ENCODE measurements around the gene ABCA7.

The ABCA7 gene

DNA sequence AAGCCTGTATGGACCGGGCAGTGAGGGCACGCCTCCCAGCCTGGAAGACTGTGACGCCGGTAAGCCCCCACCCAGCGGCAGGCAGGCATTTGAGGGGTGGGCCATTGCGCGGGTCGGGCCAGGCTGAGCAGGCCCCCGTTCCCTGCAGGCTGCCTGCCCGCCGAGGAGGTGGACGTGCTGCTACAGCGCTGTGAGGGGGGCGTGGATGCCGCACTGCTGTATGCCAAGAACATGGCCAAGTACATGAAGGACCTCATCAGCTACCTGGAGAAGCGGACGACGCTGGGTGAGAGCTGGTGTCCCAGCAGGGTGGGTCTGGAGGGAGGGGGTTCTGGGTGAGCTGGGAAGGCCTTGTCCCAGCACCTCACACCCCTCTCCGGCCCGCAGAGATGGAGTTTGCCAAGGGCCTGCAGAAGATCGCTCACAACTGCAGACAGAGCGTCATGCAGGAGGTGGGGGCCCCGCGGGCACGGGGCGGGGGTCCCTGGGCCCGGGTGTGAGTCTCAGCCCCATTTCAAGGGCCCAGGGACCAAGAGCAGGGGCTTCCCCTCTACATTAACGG lies 34.1 kb downstream of the ABCA7 start:
- no peak overlapping the region for H3K4me3 ChIP-seq (ENCODE audit: control insufficient read depth, low read depth, low read length)
- DNase-seq (ENCODE audit: low read depth): no peak
- TF ChIP-seq CTCF (IDR thresholded peaks at IDR 0.05; ENCODE audit: control insufficient read depth, insufficient read depth, low read depth, low read length, missing control alignments): no peak

DNA sequence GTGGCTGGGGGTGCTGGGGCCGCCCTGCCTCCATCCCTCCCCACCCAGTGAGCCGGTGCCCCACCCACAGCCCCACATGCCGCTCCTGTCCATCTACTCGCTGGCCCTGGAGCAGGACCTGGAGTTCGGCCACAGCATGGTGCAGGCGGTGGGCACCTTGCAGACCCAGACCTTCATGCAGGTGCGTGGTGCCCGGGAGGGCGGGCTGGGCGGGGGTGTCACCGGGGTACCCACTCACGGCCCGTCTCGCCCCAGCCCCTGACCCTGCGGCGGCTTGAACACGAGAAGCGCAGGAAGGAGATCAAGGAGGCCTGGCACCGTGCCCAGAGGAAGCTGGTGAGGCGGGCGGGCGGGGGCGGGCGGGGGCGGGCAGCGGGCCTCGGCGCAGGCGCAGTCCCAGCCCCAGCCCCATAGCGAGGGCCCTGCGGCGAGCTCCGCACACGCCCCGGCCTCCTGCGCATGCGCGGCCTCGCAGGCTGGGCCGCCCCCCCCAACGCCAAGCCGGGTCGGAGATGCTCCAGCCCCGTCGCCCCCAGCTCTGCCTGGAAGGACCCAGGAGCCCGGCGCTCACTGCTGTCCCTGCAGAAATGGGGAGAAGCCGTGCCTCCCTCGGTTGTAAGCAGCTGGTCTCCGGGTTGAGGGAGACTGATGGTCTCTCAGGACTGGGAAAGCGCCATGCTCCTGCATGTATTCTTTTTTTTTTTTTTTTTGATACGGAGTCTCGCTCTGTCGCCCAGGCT lies 34.8 kb downstream of the ABCA7 start:
- no peak for DNase-seq (ENCODE audit: low read depth)
- TF ChIP-seq CTCF (IDR thresholded peaks at IDR 0.05; ENCODE audit: control insufficient read depth, insufficient read depth, low read depth, low read length, missing control alignments): no peak
- H3K4me3 ChIP-seq (ENCODE audit: control insufficient read depth, low read depth, low read length): no peak overlapping the region

DNA sequence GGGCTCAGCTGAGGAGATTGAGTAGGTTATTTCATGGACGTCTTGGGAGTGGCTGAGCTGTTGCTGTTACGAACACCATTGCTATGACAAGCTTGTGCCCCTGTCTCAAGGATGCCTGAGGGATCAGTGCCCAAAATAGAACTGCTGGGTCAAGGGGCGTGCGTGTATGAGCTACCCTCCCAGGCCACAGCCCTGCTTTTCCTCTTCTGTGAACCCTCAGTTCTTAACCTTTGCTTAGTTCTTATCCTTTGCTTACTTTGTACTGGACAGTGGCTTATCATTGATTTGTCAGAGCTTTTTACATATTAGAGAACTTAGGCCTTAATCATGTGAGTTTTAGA lies 36.1 kb downstream of the ABCA7 start:
- no peak for DNase-seq (ENCODE audit: low read depth)
- no peak overlapping the region for H3K4me3 ChIP-seq (ENCODE audit: control insufficient read depth, low read depth, low read length)
- TF ChIP-seq CTCF (IDR thresholded peaks at IDR 0.05; ENCODE audit: control insufficient read depth, insufficient read depth, low read depth, low read length, missing control alignments): no peak

GRCh38 chr19:1076951-1077350 lies 37.0 kb downstream of the ABCA7 start:
- DNase-seq (ENCODE audit: low read depth): no peak

GRCh38 chr19:1079566-1080111 lies 39.7 kb downstream of the ABCA7 start:
- H3K4me3 ChIP-seq (ENCODE audit: control insufficient read depth, low read depth, low read length): no peak overlapping the region
- TF ChIP-seq CTCF (IDR thresholded peaks at IDR 0.05; ENCODE audit: control insufficient read depth, insufficient read depth, low read depth, low read length, missing control alignments): no peak
- DNase-seq (ENCODE audit: low read depth): no peak

More at GRCh38 chr19:1076951-1077350, 37.0 kb downstream of the ABCA7 start:
- no peak for TF ChIP-seq CTCF (IDR thresholded peaks at IDR 0.05; ENCODE audit: control insufficient read depth, insufficient read depth, low read depth, low read length, missing control alignments)
- no peak overlapping the region for H3K4me3 ChIP-seq (ENCODE audit: control insufficient read depth, low read depth, low read length)

DNA sequence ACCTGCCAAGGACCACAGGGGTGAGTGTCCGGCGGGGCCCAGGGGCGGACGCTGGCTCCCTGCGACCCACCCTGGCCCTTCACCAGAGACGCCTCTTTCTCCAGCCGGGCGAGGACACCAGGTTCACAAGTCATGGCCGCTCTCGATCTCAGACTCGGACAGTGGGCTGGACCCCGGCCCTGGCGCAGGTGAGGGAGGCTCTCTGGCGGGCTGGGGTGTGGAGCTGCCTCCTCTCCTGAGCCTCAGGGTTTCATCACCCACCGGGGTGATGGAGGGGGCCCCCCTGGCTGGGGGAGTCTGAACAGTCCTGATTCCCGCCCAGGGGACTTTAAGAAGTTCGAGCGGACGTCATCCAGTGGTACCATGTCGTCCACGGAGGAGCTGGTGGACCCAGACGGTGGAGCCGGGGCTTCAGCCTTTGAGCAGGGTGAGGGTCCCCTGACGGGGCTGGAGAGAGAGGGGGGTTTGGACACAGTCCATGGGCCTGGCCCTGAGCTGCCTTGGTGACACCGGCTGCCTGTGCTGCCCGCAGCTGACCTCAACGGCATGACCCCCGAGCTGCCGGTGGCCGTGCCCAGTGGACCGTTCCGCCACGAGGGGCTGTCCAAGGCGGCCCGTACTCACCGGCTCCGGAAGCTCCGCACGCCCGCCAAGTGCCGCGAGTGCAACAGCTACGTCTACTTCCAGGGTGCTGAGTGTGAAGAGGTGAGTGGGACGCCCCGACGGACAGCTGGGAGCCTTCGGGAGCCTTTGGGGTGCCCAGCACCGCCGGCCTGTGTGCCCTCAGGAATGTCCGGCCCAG lies 40.7 kb downstream of the ABCA7 start:
- no peak for DNase-seq (ENCODE audit: low read depth)

More for the DNA sequence above, 40.7 kb downstream of the ABCA7 start:
- no peak for TF ChIP-seq CTCF (IDR thresholded peaks at IDR 0.05; ENCODE audit: control insufficient read depth, insufficient read depth, low read depth, low read length, missing control alignments)
- H3K4me3 ChIP-seq (ENCODE audit: control insufficient read depth, low read depth, low read length): no peak overlapping the region
